ENCODE measurements around the gene ACBD6. TPM values are rescaled to one million over a fixed set of nuclear protein-coding genes. Genes with fewer than 3 reads are reported as not detected.

Gene ACBD6
- total RNA-seq, 1 experiment from 2014 or later, result 74.7 TPM

DNA sequence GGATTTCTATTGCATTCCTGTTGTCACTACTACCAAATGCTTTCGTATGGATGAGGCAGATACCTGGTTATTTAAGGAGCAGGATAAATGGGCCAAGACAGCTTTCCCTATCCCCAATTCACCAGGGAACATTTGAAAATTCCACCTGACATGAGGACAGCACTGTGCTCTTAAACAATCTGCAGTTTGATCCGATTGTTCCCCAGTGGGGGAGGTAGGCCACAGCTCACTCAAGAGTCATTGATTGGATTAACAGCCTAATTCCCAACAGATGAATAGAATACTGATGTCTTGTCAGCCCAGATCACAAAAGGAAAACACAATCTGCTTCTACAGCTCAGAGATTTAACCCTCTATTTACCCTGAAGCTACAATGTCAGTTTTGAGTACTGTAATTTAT lies 148.4 kb downstream of the ACBD6 start:
- BruUV-seq (replicated peaks), result no TSS peak
- DNase-seq, result no peak
- Histone ChIP-seq H3K27me3 (replicated peaks; ENCODE audit: control insufficient read depth, insufficient read depth, low read length) (no peaks in the 10 kb centered on the region), H3K36me3 (ENCODE audit: control insufficient read depth, insufficient read depth, low read length) (no peaks in the 10 kb centered on the region), H3K4me3 (ENCODE audit: low read depth, low read length) (no peak overlapping the region), H3K4me1 (no peaks in the 10 kb centered on the region), H3K9me3 (no peaks in the 10 kb centered on the region)
- no peaks in the 10 kb centered on the region for H3K9me3 Mint-ChIP-seq (ENCODE audit: unreplicated experiment)
- H3K36me3 Mint-ChIP-seq (ENCODE audit: insufficient read depth, unreplicated experiment), result peaks cover 9% of the 10 kb centered on the region
- TF ChIP-seq CTCF (IDR thresholded peaks at IDR 0.05; ENCODE audit: insufficient read depth in 1 of 2, low read depth in 1 of 2, low read length in 1 of 2, severe bottlenecking in 1 of 2, unreplicated experiment in 1 of 2), result no peak
- intact Hi-C loops (cut with micrococcal nuclease; ENCODE audit: unreplicated experiment), result no loop called here
- H3K4me1 Mint-ChIP-seq (ENCODE audit: low read depth, unreplicated experiment), result no peaks in the 10 kb centered on the region
- H3K27me3 Mint-ChIP-seq (ENCODE audit: insufficient read depth, unreplicated experiment), result no peaks in the 10 kb centered on the region
- no peak overlapping the region for H3K4me3 Mint-ChIP-seq (ENCODE audit: unreplicated experiment)
- no peak overlapping the region for H3K27ac Mint-ChIP-seq (ENCODE audit: unreplicated experiment)
- CTCF ChIA-PET, result no interaction called here
- POLR2A ChIA-PET, result no interaction called here

DNA sequence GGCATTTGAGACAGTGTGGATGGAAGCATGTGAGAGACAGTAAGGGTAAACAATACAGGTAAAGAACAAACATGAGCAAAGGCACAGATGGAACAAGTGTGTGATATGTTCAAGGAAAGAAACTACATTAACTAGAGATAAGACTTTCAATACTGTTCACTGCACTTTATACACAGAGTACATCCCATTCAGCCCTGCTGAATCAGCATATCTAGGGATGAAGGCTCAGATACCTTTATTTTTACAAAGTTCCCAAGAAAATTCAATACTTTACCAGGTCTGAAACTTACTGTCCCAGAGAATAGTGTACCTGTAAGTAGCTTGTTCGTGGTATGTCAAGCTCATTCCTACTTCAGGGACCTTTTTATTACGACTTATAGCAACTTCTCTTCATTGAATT lies 149.8 kb downstream of the ACBD6 start:
- no peak overlapping the region for H3K27ac Mint-ChIP-seq (ENCODE audit: unreplicated experiment)
- ChIA-PET CTCF (no interaction called here), POLR2A (no interaction called here)

DNA sequence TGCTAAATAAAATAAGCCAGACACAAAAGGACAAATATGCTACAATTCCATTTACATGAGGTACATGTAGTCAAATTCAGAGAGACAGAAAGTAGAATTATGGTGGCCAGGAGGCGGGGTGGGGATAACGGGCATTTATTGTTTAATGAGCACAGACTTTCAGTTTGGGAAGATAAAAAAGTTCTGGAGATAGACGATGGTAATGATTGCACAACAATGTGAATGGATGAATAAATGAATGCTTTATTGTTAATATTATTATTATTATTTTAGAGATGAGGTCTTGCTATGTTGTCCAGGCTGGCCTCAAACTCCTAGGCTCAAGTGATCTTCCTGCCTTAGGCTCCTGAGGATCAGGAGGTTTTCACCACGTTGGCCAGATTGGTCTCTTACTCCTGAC lies 150.4 kb downstream of the ACBD6 start:
- DNase-seq, result no peak
- Mint-ChIP-seq H3K36me3 (ENCODE audit: insufficient read depth, unreplicated experiment) (peaks cover 9% of the 10 kb centered on the region), H3K27me3 (ENCODE audit: insufficient read depth, unreplicated experiment) (no peaks in the 10 kb centered on the region), H3K4me3 (ENCODE audit: unreplicated experiment) (no peak overlapping the region), H3K9me3 (ENCODE audit: unreplicated experiment) (no peaks in the 10 kb centered on the region), H3K27ac (ENCODE audit: unreplicated experiment) (no peak overlapping the region), H3K4me1 (ENCODE audit: low read depth, unreplicated experiment) (no peaks in the 10 kb centered on the region)
- intact Hi-C loops (cut with micrococcal nuclease; ENCODE audit: unreplicated experiment), result no loop called here
- no peak overlapping the region for H3K4me3 ChIP-seq (ENCODE audit: low read depth, low read length)
- H3K36me3 ChIP-seq (ENCODE audit: control insufficient read depth, insufficient read depth, low read length), result no peaks in the 10 kb centered on the region
- H3K9me3 ChIP-seq, result no peaks in the 10 kb centered on the region
- no peaks in the 10 kb centered on the region for H3K4me1 ChIP-seq
- POLR2A ChIA-PET, result no interaction called here
- BruUV-seq (replicated peaks), result no TSS peak
- CTCF ChIA-PET, result no interaction called here
- H3K27me3 ChIP-seq (replicated peaks; ENCODE audit: control insufficient read depth, insufficient read depth, low read length), result no peaks in the 10 kb centered on the region
- no peak for TF ChIP-seq CTCF (IDR thresholded peaks at IDR 0.05; ENCODE audit: insufficient read depth in 1 of 2, low read depth in 1 of 2, low read length in 1 of 2, severe bottlenecking in 1 of 2, unreplicated experiment in 1 of 2)

More for the DNA sequence above, 149.8 kb downstream of the ACBD6 start:
- H3K4me1 Mint-ChIP-seq (ENCODE audit: low read depth, unreplicated experiment), result no peaks in the 10 kb centered on the region
- H3K36me3 Mint-ChIP-seq (ENCODE audit: insufficient read depth, unreplicated experiment), result peaks cover 9% of the 10 kb centered on the region
- H3K9me3 Mint-ChIP-seq (ENCODE audit: unreplicated experiment), result no peaks in the 10 kb centered on the region
- H3K4me3 Mint-ChIP-seq (ENCODE audit: unreplicated experiment), result no peak overlapping the region
- no peaks in the 10 kb centered on the region for H3K4me1 ChIP-seq
- BruUV-seq (replicated peaks), result no TSS peak
- H3K27me3 Mint-ChIP-seq (ENCODE audit: insufficient read depth, unreplicated experiment), result no peaks in the 10 kb centered on the region
- intact Hi-C loops (cut with micrococcal nuclease; ENCODE audit: unreplicated experiment), result no loop called here
- TF ChIP-seq CTCF (IDR thresholded peaks at IDR 0.05; ENCODE audit: insufficient read depth in 1 of 2, low read depth in 1 of 2, low read length in 1 of 2, severe bottlenecking in 1 of 2, unreplicated experiment in 1 of 2), result no peak
- H3K9me3 ChIP-seq, result no peaks in the 10 kb centered on the region
- H3K36me3 ChIP-seq (ENCODE audit: control insufficient read depth, insufficient read depth, low read length), result no peaks in the 10 kb centered on the region
- no peak overlapping the region for H3K4me3 ChIP-seq (ENCODE audit: low read depth, low read length)
- no peaks in the 10 kb centered on the region for H3K27me3 ChIP-seq (replicated peaks; ENCODE audit: control insufficient read depth, insufficient read depth, low read length)
- no peak for DNase-seq

All from Caco-2 (cell line).